H1 (cell line): ENCODE results near the gene ADAMTS14. TPM values are rescaled to one million over a fixed set of nuclear protein-coding genes. Genes with fewer than 3 reads are reported as not detected.
A peak's percentile ranks its signal among the peaks of the same experiment; 100 is the strongest.

ENCODE experiments used
- CTCF ChIA-PET: fragments of 300-600 bp; sonication (Branson Sonifier 250); formaldehyde crosslinking; loops from one replicate; lab custom pipeline; 2021; ENCODE audit not compliant: partially characterized antibody; lab: Charles Lee
- POLR2A ChIA-PET: fragments of 300-600 bp; sonication (Branson Sonifier 250); formaldehyde crosslinking; loops from one replicate; lab custom pipeline; 2021; ENCODE audit warnings: inconsistent platforms; ENCODE audit not compliant: partially characterized antibody; lab: Charles Lee
- DNase-seq, 2 experiments: peaks; one replicate each; pipeline versions ENCODE4 v3.0.0 to v3.0.0-alpha.2; 2010 to 2022; ENCODE audit warnings: low spot score in 2 of 2, low read depth in 1 of 2, mixed read lengths in 1 of 2
- FAIRE-seq: peaks from 2 replicates; lab custom pipeline; 2011; peaks lifted over from hg19 to GRCh38; lab: Jason Lieb, UNC
- H2AFZ ChIP-seq: 2 replicates; pipeline ENCODE4 v1.8.1; 2012; ENCODE audit warnings: low read length, inconsistent platforms
- H2AK5ac ChIP-seq: 2 replicates; pipeline ENCODE4 v1.6.1; 2013; ENCODE audit warnings: low read depth, low read length
- H2BK120ac ChIP-seq: replicated peaks from 2 replicates; pipeline ENCODE3; 2013; ENCODE audit warnings: low read depth, low read length, inconsistent platforms
- H2BK12ac ChIP-seq: 2 replicates; pipeline ENCODE4 v1.6.1; 2013; ENCODE audit warnings: low read depth, low read length
- H2BK15ac ChIP-seq: 2 replicates; pipeline ENCODE4 v1.6.1; 2013; ENCODE audit warnings: low read length
- H2BK20ac ChIP-seq: 2 replicates; pipeline ENCODE4 v1.6.1; 2013; ENCODE audit warnings: low read length
- H2BK5ac ChIP-seq: 2 replicates; pipeline ENCODE4 v1.6.1; 2013; ENCODE audit warnings: low read depth, low read length
- H3K14ac ChIP-seq: 2 replicates; pipeline ENCODE4 v1.6.1; 2013; ENCODE audit warnings: inconsistent platforms; ENCODE audit not compliant: insufficient read length
- H3K18ac ChIP-seq: 2 replicates; pipeline ENCODE4 v1.6.1; 2013; ENCODE audit warnings: low read length; ENCODE audit errors: extremely low read depth
- H3K23ac ChIP-seq: 2 replicates; pipeline ENCODE4 v1.6.1; 2013; ENCODE audit warnings: inconsistent platforms; ENCODE audit not compliant: insufficient read length
- H3K23me2 ChIP-seq: 2 replicates; pipeline ENCODE4 v1.6.1; 2013; ENCODE audit warnings: low read depth, low read length
- H3K27ac ChIP-seq: 2 replicates; pipeline ENCODE4 v1.6.1; 2011; ENCODE audit warnings: low read depth, low read length, inconsistent platforms
- H3K27me3 ChIP-seq, 4 experiments: replicated peaks in 1 of 4; 1 replicate in 1 of 4; 2 replicates in 3 of 4; pipeline versions ENCODE4 v1.6.1 to v1.8.1; 2011 to 2013; ENCODE audit warnings: low read length in 3 of 4, mild to moderate bottlenecking in 3 of 4, inconsistent platforms in 2 of 4, mixed read lengths in 2 of 4, moderate library complexity in 1 of 4; ENCODE audit not compliant: control insufficient read depth in 3 of 4, insufficient read depth in 3 of 4; ENCODE audit errors: extremely low read depth in 1 of 4
- H3K36me3 ChIP-seq, 4 experiments: 2 replicates each; pipeline versions ENCODE4 v1.6.1 to v1.8.1; 2011 to 2013; ENCODE audit warnings: mild to moderate bottlenecking in 4 of 4, low read length in 3 of 4, moderate library complexity in 2 of 4, control low read depth in 1 of 4, inconsistent platforms in 1 of 4; ENCODE audit not compliant: insufficient read depth in 4 of 4, control insufficient read depth in 2 of 4
- H3K4ac ChIP-seq: replicated peaks from 2 replicates; pipeline ENCODE3; 2013; ENCODE audit warnings: low read length, low read depth, mixed read lengths, inconsistent platforms; ENCODE audit not compliant: insufficient read length
- H3K4me1 ChIP-seq, 4 experiments: replicated peaks in 1 of 4; 1 replicate in 1 of 4; 2 replicates in 3 of 4; pipeline versions ENCODE4 v1.6.1 to v1.8.1; 2011 to 2013; ENCODE audit warnings: low read length in 3 of 4, inconsistent platforms in 2 of 4, mixed read lengths in 1 of 4; ENCODE audit not compliant: insufficient read depth in 4 of 4, control insufficient read depth in 3 of 4
- H3K4me2 ChIP-seq, 2 experiments: 2 replicates each; pipeline versions ENCODE4 v1.6.1 to v1.8.1; 2011 to 2013; ENCODE audit warnings: low read depth in 2 of 2, low read length in 2 of 2, control low read depth in 1 of 2, inconsistent platforms in 1 of 2, mild to moderate bottlenecking in 1 of 2; ENCODE audit not compliant: insufficient read depth in 1 of 2
- H3K4me3 ChIP-seq, 4 experiments: fragments of 200-600, 300-600 bp in 1 of 4; sonication (generic), shearing (Covaris generic), sonication (Bioruptor Twin) in 1 of 4; 2 replicates each; pipeline versions ENCODE4 v1.5.1 to v1.8.1; 2011 to 2016; ENCODE audit warnings: low read length in 4 of 4, low read depth in 3 of 4, control low read depth in 2 of 4, inconsistent platforms in 2 of 4, mild to moderate bottlenecking in 2 of 4, mixed read lengths in 1 of 4, moderate library complexity in 1 of 4; ENCODE audit not compliant: insufficient read depth in 2 of 4; ENCODE audit errors: extremely low read depth in 1 of 4
- H3K56ac ChIP-seq: replicated peaks from 2 replicates; pipeline ENCODE3; 2013; ENCODE audit warnings: low read depth, mild to moderate bottlenecking, mixed read lengths, low read length, inconsistent platforms; ENCODE audit not compliant: insufficient read length
- H3K79me1 ChIP-seq: 2 replicates; pipeline ENCODE4 v1.6.1; 2013; ENCODE audit warnings: low read depth, low read length, control low read depth
- H3K79me2 ChIP-seq, 2 experiments: 2 replicates each; pipeline versions ENCODE4 v1.6.1 to v1.8.1; 2012 to 2013; ENCODE audit warnings: low read length in 2 of 2, mild to moderate bottlenecking in 2 of 2, inconsistent platforms in 1 of 2; ENCODE audit not compliant: insufficient read depth in 2 of 2, control insufficient read depth in 1 of 2
- H3K9ac ChIP-seq, 4 experiments: replicated peaks in 1 of 4; 1 replicate in 1 of 4; 2 replicates in 3 of 4; pipeline versions ENCODE4 v1.6.1 to v1.8.1; 2011 to 2013; ENCODE audit warnings: low read depth in 3 of 4, low read length in 3 of 4, control low read depth in 2 of 4, mild to moderate bottlenecking in 2 of 4, moderate library complexity in 2 of 4, inconsistent platforms in 1 of 4; ENCODE audit errors: extremely low read depth in 1 of 4
- H3K9me3 ChIP-seq, 2 experiments: 2 replicates each; pipeline versions ENCODE4 v1.6.1 to v1.8.1; 2012 to 2013; ENCODE audit warnings: mild to moderate bottlenecking in 2 of 2, moderate library complexity in 2 of 2, control low read depth in 1 of 2, inconsistent platforms in 1 of 2, low read depth in 1 of 2, low read length in 1 of 2, mixed read lengths in 1 of 2; ENCODE audit not compliant: insufficient read depth in 2 of 2
- H4K20me1 ChIP-seq, 2 experiments: replicated peaks in 1 of 2; 2 replicates each; pipeline versions ENCODE3 to v1.8.1; 2011 to 2013; ENCODE audit warnings: inconsistent platforms in 2 of 2, low read length in 2 of 2, mild to moderate bottlenecking in 1 of 2; ENCODE audit not compliant: insufficient read depth in 2 of 2, control insufficient read depth in 1 of 2
- H4K5ac ChIP-seq: 2 replicates; pipeline ENCODE4 v1.6.1; 2013; ENCODE audit warnings: low read length, low read depth, mixed read lengths, inconsistent platforms; ENCODE audit not compliant: insufficient read length
- H4K8ac ChIP-seq: 2 replicates; pipeline ENCODE4 v1.8.0; 2013; ENCODE audit warnings: mild to moderate bottlenecking, moderate library complexity, low read length, inconsistent platforms; ENCODE audit not compliant: insufficient read depth; ENCODE audit errors: extremely low read depth
- H4K91ac ChIP-seq: replicated peaks from 2 replicates; pipeline ENCODE3; 2013; ENCODE audit warnings: low read length, mixed read lengths, inconsistent platforms; ENCODE audit not compliant: insufficient read length
- HDAC2 ChIP-seq, 2 experiments: fragments of 300-600 bp in 1 of 2; sonication (generic) in 1 of 2; IDR thresholded peaks; 2 replicates each; pipeline ENCODE4 v1.6.1; 2011 to 2012; ENCODE audit warnings: low read depth in 2 of 2, low read length in 2 of 2, mild to moderate bottlenecking in 2 of 2, moderate library complexity in 2 of 2, borderline replicate concordance in 1 of 2, inconsistent platforms in 1 of 2
- JUN ChIP-seq: IDR thresholded peaks from 2 replicates; pipeline ENCODE4 v1.6.1; 2011; ENCODE audit warnings: low read depth, mild to moderate bottlenecking, improper control_type of control experiment, low read length
- KDM4A ChIP-seq: IDR thresholded peaks from one replicate; pipeline ENCODE4 v1.7.1; 2012; ENCODE audit warnings: low read depth, mild to moderate bottlenecking, moderate library complexity, low read length, inconsistent platforms; ENCODE audit not compliant: severe bottlenecking
- NRF1 ChIP-seq: IDR thresholded peaks from 2 replicates; pipeline ENCODE4 v1.6.1; 2011; ENCODE audit warnings: mild to moderate bottlenecking, low read depth, low read length, improper control_type of control experiment
- SIN3A ChIP-seq, 2 experiments: IDR thresholded peaks in 1 of 2; conservative IDR thresholded peaks in 1 of 2; 2 replicates each; pipeline ENCODE4 v1.6.1; 2011 to 2012; ENCODE audit warnings: low read length in 2 of 2, improper control_type of control experiment in 1 of 2, low read depth in 1 of 2, mild to moderate bottlenecking in 1 of 2
- SP1 ChIP-seq: IDR thresholded peaks from 2 replicates; pipeline ENCODE4 v1.6.1; 2011; ENCODE audit warnings: low read depth, low read length
- TCF12 ChIP-seq: IDR thresholded peaks from 2 replicates; pipeline ENCODE4 v1.6.1; 2011; ENCODE audit warnings: low read depth, mild to moderate bottlenecking, low read length
- ZNF274 ChIP-seq: IDR thresholded peaks from 2 replicates; pipeline ENCODE4 v1.7.0; 2012; ENCODE audit warnings: low read length, borderline replicate concordance; ENCODE audit errors: extremely low read depth
- WGBS, 2 experiments: shearing (Covaris generic) in 1 of 2; methylation state at CpG; one replicate each; pipeline versions ENCODE4 v1.1.6 to v1.1.7; 2013 to 2015; ENCODE audit warnings: low lambda C conversion rate in 2 of 2, mixed read lengths in 2 of 2, inconsistent platforms in 1 of 2, low coverage in 1 of 2, missing lambda C conversion rate in 1 of 2; ENCODE audit not compliant: insufficient replicate concordance in 2 of 2, insufficient coverage in 1 of 2, insufficient read length in 1 of 2; ENCODE audit errors: extremely low coverage in 1 of 2, missing lambda C conversion rate in 1 of 2; 5-methylcytosine and 5-hydroxymethylcytosine counted together
- polyA plus RNA-seq, 7 experiments: library from polyadenylated mRNA; depleted of rRNA in 3 of 7; stranded (reverse) in 5 of 7; unstranded in 2 of 7; fragments of >200 nt in 5 of 7; fragments of 200-250 nt in 2 of 7; gene quantifications; 1 replicate in 5 of 7; 2 replicates in 1 of 7; 4 replicates in 1 of 7; pipeline versions ENCODE4 v1.2.1 to v1.2.3, GENCODE V29; 2011 to 2013; ENCODE audit warnings: missing spikeins in 2 of 7, mixed read lengths in 2 of 7
- total RNA-seq: library from RNA; stranded (reverse); fragmentation: NEBNext Ultra II Directional; extraction: Animal tissue kit (Norgen Biotek cat#: 25700); gene quantifications from 2 replicates; pipeline ENCODE4 v1.2.1, GENCODE V29; 2021

Gene ADAMTS14
- total and polyA plus RNA-seq, 2 of the 8 experiments (the other 6 are each of a cell fraction or from before 2014, with no cell fraction given) = 2.0 to 2.3 TPM

DNA sequence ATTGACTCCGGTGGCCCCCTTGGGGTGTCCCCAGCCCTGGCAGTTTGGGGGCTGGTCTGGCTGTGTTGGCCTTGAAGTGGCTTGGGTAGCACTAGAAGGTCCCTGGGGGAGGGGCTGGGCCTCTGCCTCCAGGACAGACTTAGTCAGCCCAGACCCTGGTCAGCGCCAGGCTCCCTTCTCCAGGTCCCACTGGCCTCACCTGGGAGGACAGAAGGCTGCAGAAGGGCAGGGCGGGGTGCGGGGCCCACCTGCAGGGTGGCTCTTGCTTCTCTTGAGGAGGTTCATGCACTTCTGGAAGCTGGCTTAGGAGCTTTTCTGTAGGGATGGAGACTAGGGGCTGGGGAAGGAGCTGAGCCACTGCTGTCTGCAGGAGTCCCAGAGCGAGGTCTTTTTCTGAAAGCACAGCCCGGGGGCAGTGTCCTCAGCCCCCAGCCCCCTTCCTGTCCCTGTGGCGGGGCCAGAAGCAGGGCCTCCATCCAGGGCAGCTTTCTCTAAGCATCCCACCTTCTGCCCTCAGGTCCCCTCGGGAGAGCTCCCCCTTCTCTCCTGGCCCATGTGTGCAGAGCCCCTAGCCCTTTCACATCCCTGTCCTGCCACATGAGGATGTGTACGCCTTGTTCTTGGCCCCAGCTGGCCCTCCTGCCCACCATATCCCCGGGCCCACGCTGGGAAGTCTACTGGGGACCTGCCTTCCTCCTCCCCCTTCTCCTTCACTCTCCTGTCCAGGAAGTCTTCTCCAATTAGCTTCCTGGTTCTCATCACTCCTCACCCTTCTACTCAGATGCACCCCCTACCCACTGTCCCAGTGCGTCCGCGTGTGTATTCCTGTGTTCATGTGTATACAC is 101.9 kb downstream of the ADAMTS14 start:
- no peak overlapping the region for H3K18ac ChIP-seq
- H3K56ac ChIP-seq = no peak overlapping the region
- no peak overlapping the region for H2BK12ac ChIP-seq
- H3K14ac ChIP-seq = no peak overlapping the region
- no peak overlapping the region for H2BK5ac ChIP-seq
- H2BK20ac ChIP-seq = no peak overlapping the region
- H2BK15ac ChIP-seq = no peak overlapping the region
- no peaks in the 10 kb centered on the region for H3K79me2 ChIP-seq
- H3K27ac ChIP-seq = no peak overlapping the region
- no peak overlapping the region for H4K8ac ChIP-seq
- H3K23ac ChIP-seq = no peak overlapping the region
- no peak overlapping the region for H2AFZ ChIP-seq
- no peaks in the 10 kb centered on the region for H3K27me3 ChIP-seq
- H3K4ac ChIP-seq = no peak overlapping the region
- no peaks in the 10 kb centered on the region for H4K20me1 ChIP-seq
- DNase-seq (peak in 1 of 2 experiments; percentile 43), FAIRE-seq (no peak)
- WGBS, 2 experiments = 84% methylated on average over 13 of the region's 14 CpGs; no CpG with 5 or more reads in 1 of the 2 experiments
- peaks cover 0 to 3% (median 0%) of the 10 kb centered on the region in 4 experiments; a peak in 2 of 7 replicates for H3K4me1 ChIP-seq
- H3K4me2 ChIP-seq = no peak overlapping the region
- no peaks in the 10 kb centered on the region for H3K23me2 ChIP-seq
- no peak overlapping the region for H4K91ac ChIP-seq
- H3K4me3 ChIP-seq = no peak overlapping the region
- H3K36me3 ChIP-seq = no peaks in the 10 kb centered on the region
- H3K9me3 ChIP-seq = no peaks in the 10 kb centered on the region
- no peak overlapping the region for H4K5ac ChIP-seq
- H3K9ac ChIP-seq = no peak overlapping the region
- CTCF ChIA-PET = interaction anchor here (0.6 to 4.4 kb wide), 5 partner anchors 16 to 155 kb away, joined by 3 to 15 read pairs (median 3); no protein-coding TSS in a partner anchor
- TF ChIP-seq NRF1 = no peak
- TF ChIP-seq JUN = no peak
- no peak for TF ChIP-seq SP1
- no peak for TF ChIP-seq SIN3A (conservative IDR thresholded peaks at IDR 0.05 in 1 of 2, IDR thresholded peaks at IDR 0.05 in 1 of 2; ENCODE audit: low read depth in 1 of 2, low read length in 2 of 2)
- TF ChIP-seq KDM4A = no peak
- no peak for TF ChIP-seq HDAC2 (IDR thresholded peaks at IDR 0.05; ENCODE audit: borderline replicate concordance in 1 of 2, low read depth in 2 of 2, low read length in 2 of 2)
- no peak for TF ChIP-seq TCF12
- no peak for TF ChIP-seq ZNF274
- TF ChIP-seq, all 59 proteins: peak for 0
- POLR2A ChIA-PET = no interaction called here
- Histone ChIP-seq H2BK120ac (no peak overlapping the region), H3K79me1 (no peaks in the 10 kb centered on the region), H2AK5ac (no peak overlapping the region)
